ENCODE measurements around the gene HNRNPF.

The HNRNPF gene

DNA sequence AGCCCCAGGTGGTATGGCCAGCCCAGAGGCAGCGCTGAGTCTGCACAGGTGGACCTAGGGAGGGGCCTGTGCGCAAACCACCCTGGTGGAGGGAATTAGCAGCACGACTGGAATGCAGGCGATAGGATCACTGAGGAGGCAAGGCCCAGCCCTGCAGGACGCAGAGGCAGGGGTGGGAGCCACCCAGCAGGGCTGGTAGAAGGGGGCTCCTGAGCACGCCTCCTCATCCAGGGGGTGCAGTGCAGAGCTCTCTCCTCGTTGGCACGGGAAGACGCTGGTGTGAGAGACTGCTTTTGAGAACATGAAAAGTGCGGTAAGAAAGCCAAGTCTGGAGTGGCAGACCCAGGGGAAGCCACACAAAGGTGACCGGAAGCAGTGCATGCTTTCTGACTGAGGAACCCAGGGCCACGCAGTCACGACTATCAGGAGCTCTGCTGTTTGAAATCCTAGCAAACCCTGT is 31.5 kb downstream of the HNRNPF start:
- no peak for DNase-seq (ENCODE audit: low spot score)
- TF ChIP-seq, protein P1, sequence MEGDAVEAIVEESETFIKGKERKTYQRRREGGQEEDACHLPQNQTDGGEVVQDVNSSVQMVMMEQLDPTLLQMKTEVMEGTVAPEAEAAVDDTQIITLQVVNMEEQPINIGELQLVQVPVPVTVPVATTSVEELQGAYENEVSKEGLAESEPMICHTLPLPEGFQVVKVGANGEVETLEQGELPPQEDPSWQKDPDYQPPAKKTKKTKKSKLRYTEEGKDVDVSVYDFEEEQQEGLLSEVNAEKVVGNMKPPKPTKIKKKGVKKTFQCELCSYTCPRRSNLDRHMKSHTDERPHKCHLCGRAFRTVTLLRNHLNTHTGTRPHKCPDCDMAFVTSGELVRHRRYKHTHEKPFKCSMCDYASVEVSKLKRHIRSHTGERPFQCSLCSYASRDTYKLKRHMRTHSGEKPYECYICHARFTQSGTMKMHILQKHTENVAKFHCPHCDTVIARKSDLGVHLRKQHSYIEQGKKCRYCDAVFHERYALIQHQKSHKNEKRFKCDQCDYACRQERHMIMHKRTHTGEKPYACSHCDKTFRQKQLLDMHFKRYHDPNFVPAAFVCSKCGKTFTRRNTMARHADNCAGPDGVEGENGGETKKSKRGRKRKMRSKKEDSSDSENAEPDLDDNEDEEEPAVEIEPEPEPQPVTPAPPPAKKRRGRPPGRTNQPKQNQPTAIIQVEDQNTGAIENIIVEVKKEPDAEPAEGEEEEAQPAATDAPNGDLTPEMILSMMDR (IDR thresholded peaks at IDR 0.05; ENCODE audit: extremely low read depth, missing control alignments) = no peak

DNA sequence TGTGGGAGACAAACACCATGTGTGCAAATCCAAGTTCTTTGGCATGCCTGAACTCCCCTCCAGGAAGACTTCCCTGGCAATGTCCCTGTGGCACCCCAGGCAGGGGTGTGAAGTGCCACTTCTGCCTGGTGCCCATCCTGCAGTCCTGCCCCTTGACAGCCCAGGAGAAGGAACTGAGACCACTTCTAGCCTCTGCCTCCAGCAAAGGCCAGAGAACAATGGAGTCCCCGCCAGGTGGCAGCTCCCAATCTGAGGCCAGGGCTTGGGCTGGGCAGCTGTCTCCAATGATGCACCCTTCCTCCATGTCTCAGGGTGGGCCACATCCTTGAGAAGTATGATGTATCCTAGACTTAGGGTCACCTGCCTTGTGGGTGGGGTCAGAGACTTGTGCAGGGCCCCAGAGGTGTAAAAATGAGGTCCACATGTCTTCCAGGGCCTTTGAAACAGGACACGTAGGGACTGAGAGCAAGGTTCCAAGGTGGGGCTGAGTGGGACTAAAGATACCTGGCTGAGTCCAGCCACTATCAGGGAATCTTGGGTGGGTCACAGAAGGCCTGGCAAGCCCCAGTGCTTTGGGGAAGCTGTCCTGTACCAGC is 32.1 kb downstream of the HNRNPF start:
- no peak for DNase-seq (ENCODE audit: low spot score)
- TF ChIP-seq, protein P1 (IDR thresholded peaks at IDR 0.05; ENCODE audit: extremely low read depth, missing control alignments) = peak; percentile 16

DNA sequence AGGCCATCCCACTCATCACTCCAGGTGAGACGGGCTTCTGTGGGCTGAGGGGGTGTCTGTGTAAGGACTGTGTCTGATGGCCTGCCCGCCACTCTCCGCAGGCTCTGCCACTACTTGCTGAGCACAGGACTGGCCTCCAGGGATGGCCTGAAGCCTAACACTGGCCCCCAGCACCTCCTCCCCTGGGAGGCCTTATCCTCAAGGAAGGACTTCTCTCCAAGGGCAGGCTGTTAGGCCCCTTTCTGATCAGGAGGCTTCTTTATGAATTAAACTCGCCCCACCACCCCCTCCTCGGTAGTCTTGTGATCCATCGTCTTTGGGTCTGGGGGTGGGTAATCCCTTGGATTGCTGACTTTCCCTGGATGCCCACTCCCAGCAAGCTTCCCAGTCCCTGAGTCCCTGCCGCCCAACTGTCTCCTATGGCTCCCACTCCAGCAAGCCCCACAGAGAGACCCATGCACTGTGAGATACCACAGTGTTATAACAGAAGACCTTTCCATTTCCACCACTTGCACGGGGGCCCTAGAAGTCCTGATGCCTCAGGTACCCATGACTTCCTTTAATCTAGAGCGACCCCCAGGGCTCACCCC is 32.8 kb downstream of the HNRNPF start:
- TF ChIP-seq, protein P1 (IDR thresholded peaks at IDR 0.05; ENCODE audit: extremely low read depth, missing control alignments) = no peak
- DNase-seq (ENCODE audit: low spot score) = no peak

DNA sequence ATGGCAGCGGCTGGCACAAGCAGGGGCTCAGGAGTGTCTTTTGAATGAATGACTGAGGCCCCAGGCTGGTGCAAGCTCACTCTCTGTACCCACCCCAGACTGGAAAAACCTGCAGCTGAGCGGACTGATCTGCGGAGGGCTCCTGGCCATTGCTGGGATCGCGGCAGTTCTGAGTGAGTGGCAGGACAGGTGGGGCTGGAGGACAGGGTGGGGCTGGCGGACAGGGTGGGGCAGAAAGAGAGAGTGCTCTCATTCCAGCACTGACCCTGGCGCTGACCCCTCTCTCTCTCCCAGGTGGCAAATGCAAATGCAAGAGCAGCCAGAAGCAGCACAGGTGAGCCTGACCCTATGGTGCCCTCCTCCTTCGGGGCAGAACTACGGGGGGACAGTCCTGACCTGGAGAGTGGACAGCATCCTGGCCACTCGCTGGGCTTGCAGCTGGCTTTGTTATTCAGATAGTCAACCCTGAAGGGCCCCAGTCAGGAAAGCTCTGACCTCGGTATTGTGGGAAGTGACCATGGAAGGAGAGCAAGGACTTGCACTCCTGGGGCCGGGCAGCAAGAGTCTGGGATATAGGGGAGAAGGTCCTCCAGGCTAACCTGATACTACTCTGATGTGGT is 33.5 kb downstream of the HNRNPF start:
- TF ChIP-seq, protein P1 (IDR thresholded peaks at IDR 0.05; ENCODE audit: extremely low read depth, missing control alignments) = no peak
- no peak for DNase-seq (ENCODE audit: low spot score)

DNA sequence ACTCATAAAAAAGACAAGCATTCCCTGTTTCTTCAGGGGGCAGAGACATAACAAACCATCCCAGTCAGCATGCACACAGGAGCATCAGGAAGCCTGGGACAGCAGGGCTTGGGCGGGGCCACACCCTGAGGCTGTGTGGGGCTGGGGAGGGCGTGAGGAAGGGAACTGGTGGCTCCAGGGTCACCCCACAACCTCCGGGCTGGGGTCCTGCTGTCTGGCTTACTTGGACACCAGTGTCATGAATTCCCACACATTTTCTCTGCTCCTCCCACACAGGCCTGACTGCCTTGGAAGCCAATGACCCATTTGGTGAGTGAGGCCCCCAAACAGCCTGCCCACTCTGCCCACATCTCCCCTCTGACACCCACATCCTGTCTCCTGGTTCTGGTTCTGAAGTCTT is 34.8 kb downstream of the HNRNPF start:
- no peak for DNase-seq (ENCODE audit: low spot score)
- TF ChIP-seq, protein P1 (IDR thresholded peaks at IDR 0.05; ENCODE audit: extremely low read depth, missing control alignments) = no peak

DNA sequence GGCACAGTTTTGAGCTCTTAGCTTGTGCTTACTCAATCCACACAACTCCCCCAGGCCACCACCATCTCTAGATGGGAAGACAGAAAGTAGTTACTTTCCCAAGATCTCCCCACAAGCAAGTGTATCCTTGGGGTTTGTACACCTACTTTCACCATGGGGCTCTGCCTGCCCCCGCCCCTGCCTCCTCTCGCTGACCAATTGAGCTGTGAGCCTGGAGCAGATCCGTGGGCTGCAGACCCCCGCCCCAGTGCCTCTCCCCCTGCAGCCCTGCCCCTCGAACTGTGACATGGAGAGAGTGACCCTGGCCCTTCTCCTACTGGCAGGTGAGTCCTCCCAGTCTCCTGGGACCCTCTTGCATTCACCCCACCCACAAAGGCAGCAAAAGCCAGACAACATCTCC is 35.5 kb downstream of the HNRNPF start:
- TF ChIP-seq, protein P1 (IDR thresholded peaks at IDR 0.05; ENCODE audit: extremely low read depth, missing control alignments) = no peak
- DNase-seq (ENCODE audit: low spot score) = no peak

DNA sequence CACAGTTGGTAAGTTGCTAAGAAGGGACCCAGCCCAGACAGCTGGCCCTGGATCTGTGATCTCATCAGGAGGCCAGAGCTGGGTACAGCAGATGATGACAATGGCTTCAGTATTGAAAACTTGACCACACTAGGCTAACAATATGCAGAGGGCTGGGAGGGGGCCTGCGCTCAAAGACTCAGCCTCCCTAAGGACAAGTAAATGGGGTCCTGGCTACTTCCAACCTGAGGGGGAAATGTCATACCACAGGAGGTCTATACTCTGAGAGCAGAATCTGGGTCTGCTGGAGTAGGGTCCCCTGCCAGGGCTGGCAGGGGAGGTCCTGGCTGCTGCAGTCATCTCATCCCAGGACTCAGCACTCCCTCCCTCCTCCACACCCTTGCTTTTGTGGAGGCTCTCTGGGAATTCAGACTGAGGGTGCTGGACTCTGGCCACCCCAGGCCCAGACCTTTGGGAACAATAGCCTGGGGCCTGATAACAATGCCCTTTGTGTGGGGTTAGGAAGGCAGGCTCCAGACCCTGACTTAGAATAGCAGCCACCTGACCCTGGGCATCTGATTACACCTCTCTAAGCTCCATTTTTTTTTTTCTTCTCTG is 36.1 kb downstream of the HNRNPF start:
- DNase-seq (ENCODE audit: low spot score) = no peak
- TF ChIP-seq, protein P1 (IDR thresholded peaks at IDR 0.05; ENCODE audit: extremely low read depth, missing control alignments) = no peak

All from GM20000 (cell line).